HG02885 (cell line): ENCODE data around the gene PRKAR1B.
"Not testable (repeated sequence)": the region's sequence is repeated elsewhere in the genome, so short reads cannot be mapped to it uniquely, and the experiment has no call there.

ENCODE experiments used
- ATAC-seq: cut with Tn5 transposase; IDR thresholded peaks from one replicate; pipeline ENCODE4 v1.9.1; 2021; ENCODE audit warnings: mild to moderate bottlenecking; ENCODE audit not compliant: unreplicated experiment, poor library complexity

The PRKAR1B gene

DNA sequence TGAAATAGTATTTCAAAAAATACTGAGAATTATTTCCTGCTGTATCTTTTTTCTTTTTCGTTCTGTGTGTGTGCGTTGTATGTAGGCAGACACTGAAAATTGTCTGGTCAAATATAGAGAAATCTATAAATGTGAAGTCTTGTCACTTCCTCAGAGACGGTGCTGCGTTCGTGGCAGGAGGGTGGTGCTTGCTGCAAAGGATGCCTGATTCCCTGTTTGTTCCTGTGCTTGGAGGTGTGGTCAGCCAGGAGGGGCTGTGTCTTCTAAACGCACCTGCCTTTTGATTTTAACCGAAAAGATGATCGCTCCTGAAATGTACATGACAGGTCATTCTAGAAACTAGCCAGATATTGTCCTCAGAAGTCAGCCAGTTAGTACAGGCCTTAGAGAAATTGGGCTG lies 32.5 kb upstream of the PRKAR1B start:
- no peak for ATAC-seq

- no peak for ATAC-seq
Measured at GRCh38 chr7:757741-758163, 30.7 kb upstream of the PRKAR1B start.

DNA sequence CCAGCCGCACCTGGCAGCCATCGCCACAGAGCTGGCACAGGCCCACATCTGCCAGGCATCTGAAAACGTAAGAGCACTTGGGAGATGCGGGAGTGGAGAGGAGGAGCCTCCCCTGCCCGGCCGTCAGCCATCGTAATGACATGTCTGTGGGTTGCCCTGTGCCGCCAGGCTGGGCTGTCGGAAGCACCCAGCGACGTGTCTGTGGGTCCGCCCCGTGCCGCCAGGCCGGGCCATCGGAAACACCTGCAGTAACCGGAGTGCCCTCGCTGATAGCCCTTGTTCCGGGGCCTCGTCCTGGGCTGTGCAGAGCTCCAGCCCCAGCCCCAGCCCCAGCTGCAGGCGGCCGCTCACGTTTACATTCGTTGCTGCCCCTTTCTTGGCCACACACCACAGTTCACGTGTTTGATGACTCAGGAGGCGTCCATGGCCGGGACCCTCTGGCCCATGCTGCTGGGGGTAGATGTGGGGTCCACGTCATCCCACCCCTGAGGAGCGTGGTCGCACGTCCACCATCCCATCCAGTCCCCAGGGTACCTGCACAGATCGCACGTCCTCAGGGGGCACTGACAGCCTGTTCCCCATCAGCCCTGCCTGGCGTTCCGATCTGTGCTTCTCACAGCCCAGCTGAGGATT lies 30.0 kb upstream of the PRKAR1B start:
- no peak for ATAC-seq

- no peak for ATAC-seq
Measured at GRCh38 chr7:756231-756927, 29.3 kb upstream of the PRKAR1B start.

DNA sequence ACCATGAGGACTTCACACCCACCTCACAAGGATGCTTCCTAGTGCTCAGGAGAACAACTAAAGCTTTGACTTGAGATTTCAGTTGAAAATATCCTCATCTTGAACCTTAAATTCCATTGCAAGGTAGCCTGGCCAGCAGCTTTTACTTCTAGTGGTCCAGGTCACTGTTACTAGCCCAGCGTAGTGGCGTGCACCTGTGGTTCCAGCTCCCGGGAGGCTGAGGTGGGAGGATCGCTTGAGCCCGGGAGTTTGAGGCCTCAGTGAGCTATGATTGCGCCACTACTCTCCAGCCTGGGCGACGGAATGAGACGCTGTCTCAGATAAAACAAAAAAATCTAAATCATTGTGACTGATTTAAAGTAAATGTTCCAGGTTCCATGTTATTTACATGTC lies 28.3 kb upstream of the PRKAR1B start:
- ATAC-seq: no peak

DNA sequence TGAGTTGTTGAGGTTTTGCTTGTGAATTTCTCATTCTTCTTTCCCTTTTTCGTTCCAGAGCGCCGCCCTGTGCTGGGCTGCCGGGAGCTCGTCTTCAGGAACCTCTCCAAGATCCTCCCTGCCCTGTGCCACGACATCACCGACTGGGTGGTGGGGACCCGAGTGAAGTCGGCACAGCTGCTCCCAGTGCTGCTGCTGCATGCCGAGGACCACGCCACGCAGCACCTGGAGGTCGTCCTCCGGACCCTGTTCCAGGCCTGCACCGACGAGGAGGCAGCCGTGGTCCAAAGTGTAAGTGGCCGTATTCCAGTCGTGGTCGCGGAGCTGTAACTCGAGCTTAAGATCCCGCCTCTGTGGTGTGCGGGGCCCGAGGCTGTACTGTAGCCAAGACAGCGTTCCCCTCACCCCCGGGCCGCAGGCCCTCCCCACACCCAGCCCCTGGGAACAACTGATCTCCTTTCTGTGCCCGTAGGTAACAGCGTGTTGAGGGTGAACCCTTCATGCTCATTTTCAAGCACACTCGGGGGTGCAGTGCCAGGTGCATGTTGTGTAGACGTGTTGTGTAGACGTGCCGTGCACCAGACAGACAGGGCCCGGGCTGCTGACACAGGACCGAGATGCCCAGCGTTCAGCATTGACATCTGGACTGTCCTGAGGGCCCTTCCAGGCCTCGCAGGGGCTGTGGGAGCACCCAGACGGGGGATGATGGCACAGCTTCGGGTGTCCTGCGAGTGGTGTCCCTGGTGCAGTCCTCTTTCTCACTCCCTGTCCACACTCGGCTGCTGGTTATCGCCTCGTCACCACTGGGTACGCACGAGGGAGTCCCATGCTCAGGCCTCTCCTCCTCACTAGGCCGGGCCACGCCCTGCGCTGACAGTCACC lies 27.7 kb upstream of the PRKAR1B start:
- no peak for ATAC-seq

DNA sequence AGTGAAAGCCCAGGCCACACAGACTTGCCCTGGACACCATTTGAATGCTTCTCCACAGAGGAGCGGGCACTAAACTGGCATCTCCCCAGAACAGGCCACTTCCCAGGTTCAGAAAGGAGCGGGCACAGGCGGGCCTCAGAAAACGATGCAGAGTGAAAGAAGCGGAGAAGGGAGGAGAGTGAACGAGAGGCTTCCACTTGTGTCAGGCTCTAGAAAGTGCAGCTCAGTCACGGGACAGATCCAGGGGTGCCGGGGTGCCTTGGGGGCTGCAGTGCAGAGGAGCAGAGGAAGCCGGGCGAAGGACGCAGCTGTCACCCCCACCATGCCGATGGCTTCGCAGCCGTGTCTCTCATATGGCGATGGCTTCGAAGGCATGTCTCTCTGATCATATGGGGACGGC lies 26.1 kb upstream of the PRKAR1B start:
- ATAC-seq: no peak

DNA sequence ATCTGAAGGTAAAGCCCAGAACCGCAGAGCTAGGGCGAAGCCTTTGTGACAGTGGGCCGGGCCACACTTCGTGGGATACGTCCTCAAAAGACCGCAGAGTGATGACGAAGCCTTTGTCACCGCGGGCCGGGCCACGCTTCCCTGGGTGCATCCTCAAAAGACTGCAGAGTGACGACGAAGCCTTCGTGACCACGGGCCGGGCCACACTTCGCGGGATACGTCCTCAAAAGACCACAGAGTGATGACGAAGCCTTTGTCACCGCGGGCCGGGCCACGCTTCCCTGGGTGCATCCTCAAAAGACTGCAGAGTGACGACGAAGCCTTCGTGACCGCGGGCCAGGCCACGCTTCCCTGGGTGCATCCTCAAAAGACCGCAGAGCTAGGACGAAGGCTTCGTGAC lies 25.2 kb upstream of the PRKAR1B start:
- ATAC-seq: not testable (repeated sequence)

DNA sequence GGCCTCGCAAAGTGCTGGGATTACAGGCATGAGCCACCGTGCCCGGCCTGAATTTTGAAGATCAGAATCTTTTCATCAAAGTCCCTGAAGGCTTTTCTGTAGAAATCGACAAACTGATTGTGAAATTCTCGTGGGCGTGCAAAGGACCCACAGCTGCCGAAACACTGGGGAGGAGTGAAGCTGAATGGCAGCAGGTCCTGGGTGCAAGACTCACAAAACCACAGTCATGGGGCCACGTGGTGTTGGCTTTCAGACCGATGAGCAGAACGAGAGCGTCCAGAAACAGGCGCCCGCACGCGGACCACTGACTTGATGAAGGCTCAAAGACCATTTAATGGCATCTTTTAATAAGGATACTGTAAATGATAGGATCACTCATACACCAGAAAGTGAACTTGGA lies 24.7 kb upstream of the PRKAR1B start:
- no peak for ATAC-seq

GRCh38 chr7:750111-750905 lies 23.2 kb upstream of the PRKAR1B start:
- ATAC-seq: no peak

GRCh38 chr7:749140-749551 lies 22.1 kb upstream of the PRKAR1B start:
- ATAC-seq: no peak

GRCh38 chr7:748446-748845 lies 21.4 kb upstream of the PRKAR1B start:
- no peak for ATAC-seq

GRCh38 chr7:747186-747585 lies 20.1 kb upstream of the PRKAR1B start:
- no peak for ATAC-seq

- no peak for ATAC-seq
Measured at GRCh38 chr7:746155-747061, 19.3 kb upstream of the PRKAR1B start.

- no peak for ATAC-seq
Measured at GRCh38 chr7:745431-746154, 18.5 kb upstream of the PRKAR1B start.

GRCh38 chr7:744854-745430 lies 17.9 kb upstream of the PRKAR1B start:
- no peak for ATAC-seq

GRCh38 chr7:744128-744520 lies 17.0 kb upstream of the PRKAR1B start:
- ATAC-seq: not testable (repeated sequence)

- ATAC-seq: not testable (repeated sequence)
Measured at GRCh38 chr7:743341-744127, 16.5 kb upstream of the PRKAR1B start.
